ENCODE measurements around the gene MUC21.
"Not testable (repeated sequence)": the region's sequence is repeated elsewhere in the genome, so short reads cannot be mapped to it uniquely, and the experiment has no call there.

The MUC21 gene

GRCh38 chr6:31004794-31005193 is 21.3 kb downstream of the MUC21 start:
- DNase-seq: no peak
- intact Hi-C loops (cut with DNase I): no loop called here

- DNase-seq: no peak
- intact Hi-C loops (cut with DNase I): no loop called here
Measured at GRCh38 chr6:31005249-31006020, 21.9 kb downstream of the MUC21 start.

- DNase-seq: peak in 1 of 42 donors; percentile 43
- intact Hi-C loops (cut with DNase I): no loop called here
Measured at GRCh38 chr6:31007694-31008093, 24.2 kb downstream of the MUC21 start.

- intact Hi-C loops (cut with DNase I): no loop called here
- DNase-seq: peak in 10 of 42 donors; percentile 3 to 47 (median 10)
Measured at GRCh38 chr6:31008165-31008564, 24.6 kb downstream of the MUC21 start.

- intact Hi-C loops (cut with DNase I): no loop called here
- no peak for DNase-seq
Measured at GRCh38 chr6:31009731-31010130, 26.2 kb downstream of the MUC21 start.

GRCh38 chr6:31010393-31011060 is 27.0 kb downstream of the MUC21 start, which contains the start of gene MUC22:
TSS of gene MUC22 (plus strand) at chr6:31010474. CDS start at chr6:31010707, 233 bp downstream.
- DNase-seq: no peak
- intact Hi-C loops (cut with DNase I): no loop called here

- no peak for DNase-seq
- intact Hi-C loops (cut with DNase I): no loop called here
Measured at GRCh38 chr6:31011153-31011552, 27.6 kb downstream of the MUC21 start.

GRCh38 chr6:31016659-31017299 is 33.3 kb downstream of the MUC21 start:
- intact Hi-C loops (cut with DNase I): no loop called here
- DNase-seq: no peak

- intact Hi-C loops (cut with DNase I); DNase-seq: not testable (repeated sequence)
Measured at GRCh38 chr6:31017436-31017835, 33.9 kb downstream of the MUC21 start.

GRCh38 chr6:31020057-31020456 is 36.5 kb downstream of the MUC21 start:
- no peak for DNase-seq
- intact Hi-C loops (cut with DNase I): no loop called here

- intact Hi-C loops (cut with DNase I): not testable (repeated sequence)
- peak in 1 of 42 donors; percentile 2 for DNase-seq
Measured at GRCh38 chr6:31020631-31021255, 37.2 kb downstream of the MUC21 start.

GRCh38 chr6:31021705-31022531 is 38.4 kb downstream of the MUC21 start:
- intact Hi-C loops (cut with DNase I); DNase-seq: not testable (repeated sequence)

- intact Hi-C loops (cut with DNase I): no loop called here
- no peak for DNase-seq
Measured at GRCh38 chr6:31025595-31025994, 42.1 kb downstream of the MUC21 start.

GRCh38 chr6:31031095-31031494 is 47.6 kb downstream of the MUC21 start:
- intact Hi-C loops (cut with DNase I): no loop called here
- DNase-seq: no peak

- intact Hi-C loops (cut with DNase I): no loop called here
- no peak for DNase-seq
Measured at GRCh38 chr6:31033075-31033474, 49.6 kb downstream of the MUC21 start.

- intact Hi-C loops (cut with DNase I): no loop called here
- DNase-seq: no peak
Measured at GRCh38 chr6:31035862-31036497, 52.5 kb downstream of the MUC21 start.

GRCh38 chr6:31037169-31037568 is 53.7 kb downstream of the MUC21 start:
- DNase-seq: peak in 1 of 42 donors; percentile 17
- intact Hi-C loops (cut with DNase I): no loop called here

- intact Hi-C loops (cut with DNase I): no loop called here
- DNase-seq: peak in 8 of 42 donors; percentile 10 to 54 (median 22)
Measured at GRCh38 chr6:31037682-31038081, 54.2 kb downstream of the MUC21 start.
